ENCODE data around the gene ZMYM5. TPM values are rescaled to one million over a fixed set of nuclear protein-coding genes. Genes with fewer than 3 reads are reported as not detected.

The ZMYM5 gene
- total RNA-seq, 1 experiment from 2014 or later: 16.7 TPM

DNA sequence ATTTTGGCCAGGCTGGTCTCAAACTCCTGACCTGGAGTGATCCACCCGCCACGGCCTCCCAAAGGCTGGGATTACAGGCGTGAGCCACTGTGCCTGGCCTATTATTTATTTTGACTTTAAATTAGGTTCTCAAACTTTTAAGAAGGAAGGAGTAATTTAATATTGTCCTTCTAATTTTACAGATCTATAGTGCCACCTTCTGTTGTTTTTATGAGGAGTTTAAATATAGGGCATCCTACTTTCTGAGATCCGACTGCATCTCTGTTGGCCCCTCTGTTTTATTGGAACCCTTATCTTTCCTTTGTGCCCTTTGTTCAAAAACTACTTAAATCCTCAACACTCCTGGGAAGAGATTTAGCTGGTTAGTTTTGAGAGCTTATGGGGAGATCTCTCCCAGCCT, 25.4 kb upstream of the ZMYM5 start:
- intact Hi-C loops (cut with micrococcal nuclease; ENCODE audit: unreplicated experiment): loop anchor here (1.0 to 5.0 kb wide), 2 partner anchors 216 to 301 kb away; no protein-coding TSS in a partner anchor
- no TSS peak for BruUV-seq (replicated peaks)
- peak in 1 of 2 experiments; percentile 6 for TF ChIP-seq CTCF (IDR thresholded peaks at IDR 0.05; ENCODE audit: insufficient read depth in 1 of 2, low read depth in 1 of 2, low read length in 1 of 2, severe bottlenecking in 1 of 2, unreplicated experiment in 1 of 2)
- Histone ChIP-seq H3K4me1 (no peaks in the 10 kb centered on the region), H3K9me3 (no peaks in the 10 kb centered on the region), H3K36me3 (ENCODE audit: control insufficient read depth, insufficient read depth, low read length) (no peaks in the 10 kb centered on the region), H3K4me3 (ENCODE audit: low read depth, low read length) (no peak overlapping the region), H3K27me3 (replicated peaks; ENCODE audit: control insufficient read depth, insufficient read depth, low read length) (no peaks in the 10 kb centered on the region)
- Mint-ChIP-seq H3K4me3 (ENCODE audit: unreplicated experiment) (no peak overlapping the region), H3K27me3 (ENCODE audit: insufficient read depth, unreplicated experiment) (no peaks in the 10 kb centered on the region), H3K9me3 (ENCODE audit: unreplicated experiment) (no peaks in the 10 kb centered on the region), H3K36me3 (ENCODE audit: insufficient read depth, unreplicated experiment) (no peaks in the 10 kb centered on the region), H3K27ac (ENCODE audit: unreplicated experiment) (no peak overlapping the region), H3K4me1 (ENCODE audit: low read depth, unreplicated experiment) (no peaks in the 10 kb centered on the region)
- no peak for DNase-seq
- CTCF ChIA-PET: no interaction called here
- POLR2A ChIA-PET: no interaction called here

GRCh38 chr13:19882231-19882630, 18.8 kb upstream of the ZMYM5 start:
- H3K4me1 Mint-ChIP-seq (ENCODE audit: low read depth, unreplicated experiment): no peaks in the 10 kb centered on the region
- Histone ChIP-seq H3K4me1 (no peaks in the 10 kb centered on the region), H3K4me3 (ENCODE audit: low read depth, low read length) (no peak overlapping the region), H3K9me3 (no peaks in the 10 kb centered on the region), H3K36me3 (ENCODE audit: control insufficient read depth, insufficient read depth, low read length) (no peaks in the 10 kb centered on the region), H3K27me3 (replicated peaks; ENCODE audit: control insufficient read depth, insufficient read depth, low read length) (no peaks in the 10 kb centered on the region)
- H3K27me3 Mint-ChIP-seq (ENCODE audit: insufficient read depth, unreplicated experiment): no peaks in the 10 kb centered on the region
- intact Hi-C loops (cut with micrococcal nuclease; ENCODE audit: unreplicated experiment): no loop called here
- ChIA-PET POLR2A (no interaction called here), CTCF (no interaction called here)
- H3K4me3 Mint-ChIP-seq (ENCODE audit: unreplicated experiment): no peak overlapping the region
- H3K27ac Mint-ChIP-seq (ENCODE audit: unreplicated experiment): no peak overlapping the region
- no peak for TF ChIP-seq CTCF (IDR thresholded peaks at IDR 0.05; ENCODE audit: insufficient read depth in 1 of 2, low read depth in 1 of 2, low read length in 1 of 2, severe bottlenecking in 1 of 2, unreplicated experiment in 1 of 2)
- no peak for DNase-seq
- no peaks in the 10 kb centered on the region for H3K9me3 Mint-ChIP-seq (ENCODE audit: unreplicated experiment)
- no peaks in the 10 kb centered on the region for H3K36me3 Mint-ChIP-seq (ENCODE audit: insufficient read depth, unreplicated experiment)
- no TSS peak for BruUV-seq (replicated peaks)

DNA sequence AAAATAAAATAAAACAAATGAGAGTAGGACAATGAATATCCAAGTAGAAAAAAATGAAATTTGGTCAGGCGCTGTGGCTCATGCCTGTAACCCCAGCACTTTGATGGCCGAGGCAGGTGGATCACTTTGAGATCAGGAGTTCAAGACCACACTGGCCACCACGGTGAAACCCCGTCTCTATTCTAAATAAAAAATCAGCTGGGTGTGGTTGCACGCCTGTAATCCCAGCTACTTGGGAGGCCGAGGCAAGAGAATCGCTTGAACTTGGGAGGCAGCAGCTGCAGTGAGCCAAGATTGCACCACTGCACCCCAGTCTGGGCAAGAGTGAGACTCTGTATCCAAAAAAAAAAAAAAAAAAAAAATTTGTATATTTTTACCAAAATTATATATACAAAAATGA, 18.2 kb upstream of the ZMYM5 start:
- intact Hi-C loops (cut with micrococcal nuclease; ENCODE audit: unreplicated experiment): no loop called here
- BruUV-seq (replicated peaks): no TSS peak
- CTCF ChIA-PET: interaction anchor here (0.7 kb wide), 1 partner anchor 640 kb away, joined by 5 read pairs; no protein-coding TSS in a partner anchor
- H3K4me3 ChIP-seq (ENCODE audit: low read depth, low read length): no peak overlapping the region
- no peak overlapping the region for H3K4me3 Mint-ChIP-seq (ENCODE audit: unreplicated experiment)
- H3K36me3 ChIP-seq (ENCODE audit: control insufficient read depth, insufficient read depth, low read length): no peaks in the 10 kb centered on the region
- no peaks in the 10 kb centered on the region for H3K36me3 Mint-ChIP-seq (ENCODE audit: insufficient read depth, unreplicated experiment)
- DNase-seq: no peak
- no peak overlapping the region for H3K27ac Mint-ChIP-seq (ENCODE audit: unreplicated experiment)
- H3K4me1 Mint-ChIP-seq (ENCODE audit: low read depth, unreplicated experiment): no peaks in the 10 kb centered on the region
- no peaks in the 10 kb centered on the region for H3K9me3 Mint-ChIP-seq (ENCODE audit: unreplicated experiment)
- POLR2A ChIA-PET: no interaction called here
- no peaks in the 10 kb centered on the region for H3K4me1 ChIP-seq
- no peak for TF ChIP-seq CTCF (IDR thresholded peaks at IDR 0.05; ENCODE audit: insufficient read depth in 1 of 2, low read depth in 1 of 2, low read length in 1 of 2, severe bottlenecking in 1 of 2, unreplicated experiment in 1 of 2)
- H3K9me3 ChIP-seq: no peaks in the 10 kb centered on the region
- H3K27me3 Mint-ChIP-seq (ENCODE audit: insufficient read depth, unreplicated experiment): no peaks in the 10 kb centered on the region
- no peaks in the 10 kb centered on the region for H3K27me3 ChIP-seq (replicated peaks; ENCODE audit: control insufficient read depth, insufficient read depth, low read length)
